WTC11 (cell line): Measurements from ENCODE around the gene SP4.
"Not testable (repeated sequence)": the region's sequence is repeated elsewhere in the genome, so short reads cannot be mapped to it uniquely, and the experiment has no call there.

Experiments
- ATF2 ChIP-seq: sonication (generic); formaldehyde crosslinking; IDR thresholded peaks from 2 replicates; pipeline ENCODE4 v1.8.1; 2022; ENCODE audit warnings: low read depth, missing genetic modification reagents, borderline replicate concordance
- CREM ChIP-seq: sonication (generic); formaldehyde crosslinking; IDR thresholded peaks from 2 replicates; pipeline ENCODE4 v1.8.1; 2022; ENCODE audit warnings: mild to moderate bottlenecking, missing genetic modification reagents, moderate library complexity
- CTCF ChIP-seq: fragments of 200-600 bp; IDR thresholded peaks from 2 replicates; pipeline ENCODE4 v1.8.0; 2022; ENCODE audit warnings: antibody characterized with exemption
- E2F1 ChIP-seq: sonication (generic); formaldehyde crosslinking; IDR thresholded peaks from 2 replicates; pipeline ENCODE4 v1.8.0; 2022; ENCODE audit warnings: mild to moderate bottlenecking, missing genetic modification reagents
- MAX ChIP-seq: sonication (generic); formaldehyde crosslinking; IDR thresholded peaks from 2 replicates; pipeline ENCODE4 v1.8.0; 2022; ENCODE audit warnings: mild to moderate bottlenecking, missing genetic modification reagents
- SMAD4 ChIP-seq: sonication (generic); formaldehyde crosslinking; IDR thresholded peaks from 2 replicates; pipeline ENCODE4 v1.8.0; 2022; ENCODE audit warnings: mild to moderate bottlenecking, missing genetic modification reagents
- SP1 ChIP-seq: sonication (generic); formaldehyde crosslinking; conservative IDR thresholded peaks from 2 replicates; pipeline ENCODE4 v1.8.1; 2022; ENCODE audit warnings: missing genetic modification reagents
- ZNF281 ChIP-seq: sonication (generic); formaldehyde crosslinking; IDR thresholded peaks from 2 replicates; pipeline ENCODE4 v1.8.0; 2023; ENCODE audit warnings: mild to moderate bottlenecking, missing genetic modification reagents

GRCh38 chr7:21532485-21532884, 104.6 kb downstream of the SP4 start:
- not testable (repeated sequence) for TF ChIP-seq ZNF281; CTCF; CREM (CRISPR knock-in tag); SMAD4 (CRISPR knock-in tag); E2F1 (CRISPR knock-in tag); MAX (CRISPR knock-in tag); SP1 (CRISPR knock-in tag); ATF2
